LHCN-M2 (cell line): ENCODE results near the gene LIMK2. TPM values are rescaled to one million over a fixed set of nuclear protein-coding genes. Genes with fewer than 3 reads are reported as not detected.
A peak's percentile ranks its signal among the peaks of the same experiment; 100 is the strongest.
"Not testable (repeated sequence)": the region's sequence is repeated elsewhere in the genome, so short reads cannot be mapped to it uniquely, and the experiment has no call there.

Source experiments
- DNase-seq: peaks from one replicate; pipeline ENCODE4 v3.0.0-alpha.2; 2012; ENCODE audit warnings: low read depth
- total RNA-seq: library from RNA; depleted of rRNA; stranded (reverse); fragments of >200 nt; gene quantifications from 2 replicates; pipeline ENCODE4 v1.2.3, GENCODE V29; 2014

Gene LIMK2
- total RNA-seq, 1 experiment from 2014 or later = 30.3 TPM

DNA sequence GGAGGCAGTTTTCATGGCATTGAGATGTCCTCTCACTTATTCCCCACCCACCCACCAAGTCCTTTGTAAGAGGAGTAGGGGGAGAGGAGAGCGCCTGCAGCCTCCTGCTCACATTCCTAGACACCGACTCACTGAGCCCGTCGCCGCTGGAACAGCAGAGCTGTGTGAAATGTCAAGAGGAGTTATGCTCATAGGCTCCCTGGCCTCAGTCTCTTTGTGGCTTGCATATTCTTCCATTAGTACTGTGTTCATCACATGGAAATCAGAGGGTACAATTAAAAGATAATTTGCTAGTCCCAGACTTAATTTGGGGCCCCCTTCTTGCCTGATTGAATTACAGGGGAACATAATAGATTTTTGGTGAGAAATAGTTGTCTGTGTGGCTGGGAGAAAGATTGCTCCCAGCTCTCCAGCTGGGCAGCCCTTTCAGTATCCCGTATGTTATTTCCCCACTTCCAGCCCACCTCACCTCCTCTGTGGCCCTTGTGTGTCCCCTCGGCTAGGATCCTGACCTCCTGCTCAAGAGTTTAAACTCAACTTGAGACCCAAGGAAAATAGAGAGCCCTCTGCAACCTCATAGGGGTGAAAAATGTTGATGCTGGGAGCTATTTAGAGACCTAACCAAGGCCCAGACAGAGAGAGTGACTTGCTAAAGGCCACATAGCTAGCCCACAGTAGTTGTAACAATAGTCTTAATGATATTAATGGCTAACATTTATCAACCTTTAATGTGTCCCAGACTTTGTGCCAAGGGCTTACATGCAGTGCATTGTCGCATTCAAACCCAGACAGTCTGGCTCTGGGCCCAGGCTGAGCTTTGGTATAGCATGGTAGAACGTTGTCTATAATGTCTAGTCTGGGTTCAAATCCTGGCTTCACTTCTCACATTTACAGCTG lies 32.2 kb downstream of the LIMK2 start:
- peak; percentile 79 for DNase-seq

DNA sequence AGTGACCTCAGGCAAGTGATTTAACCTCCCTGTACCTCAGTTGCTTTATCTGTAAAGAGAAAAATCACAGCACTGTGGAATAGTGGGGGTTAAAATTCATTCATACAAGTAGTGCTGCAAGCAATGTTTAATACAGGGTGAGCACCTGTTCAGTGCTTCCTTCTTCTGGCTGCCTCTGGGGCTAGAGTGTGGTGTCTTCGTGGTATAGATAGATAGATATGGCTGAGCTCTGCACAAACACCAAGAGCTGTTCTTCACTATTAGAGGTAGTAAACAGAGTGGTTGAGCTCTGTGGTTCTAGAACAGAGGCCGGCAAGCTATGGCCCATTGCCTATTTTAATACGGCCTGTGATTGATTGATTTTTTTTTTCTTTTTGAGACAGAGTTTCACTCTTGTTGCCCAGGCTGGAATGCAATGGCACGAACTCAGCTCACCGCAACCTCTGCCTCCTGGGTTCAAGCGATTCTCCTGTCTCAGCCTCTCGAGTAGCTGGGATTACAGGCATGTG lies 32.9 kb downstream of the LIMK2 start:
- DNase-seq = no peak

DNA sequence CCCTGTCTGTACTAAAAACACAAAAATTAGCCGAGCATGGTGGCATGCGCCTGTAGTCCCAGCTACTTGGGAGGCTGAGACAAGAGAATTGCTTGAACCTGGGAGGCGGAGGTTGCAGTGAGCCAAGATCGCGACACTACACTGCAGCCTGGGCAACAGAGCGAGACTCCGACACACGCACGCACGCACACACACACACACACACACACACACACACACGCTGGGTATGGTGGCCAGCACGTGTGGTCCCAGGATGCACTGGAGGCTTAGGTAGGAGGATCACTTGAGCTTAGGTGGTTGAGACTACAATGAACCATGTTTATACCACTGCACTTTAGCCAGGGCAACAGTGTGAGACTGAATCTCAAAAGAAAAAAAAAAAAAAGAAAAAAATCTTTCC lies 33.9 kb downstream of the LIMK2 start:
- DNase-seq = not testable (repeated sequence)

- DNase-seq = no peak
These were observed 34.6 kb downstream of the LIMK2 start for GRCh38 chr22:31246687-31247086.

GRCh38 chr22:31247726-31248125 lies 35.6 kb downstream of the LIMK2 start:
- no peak for DNase-seq

DNA sequence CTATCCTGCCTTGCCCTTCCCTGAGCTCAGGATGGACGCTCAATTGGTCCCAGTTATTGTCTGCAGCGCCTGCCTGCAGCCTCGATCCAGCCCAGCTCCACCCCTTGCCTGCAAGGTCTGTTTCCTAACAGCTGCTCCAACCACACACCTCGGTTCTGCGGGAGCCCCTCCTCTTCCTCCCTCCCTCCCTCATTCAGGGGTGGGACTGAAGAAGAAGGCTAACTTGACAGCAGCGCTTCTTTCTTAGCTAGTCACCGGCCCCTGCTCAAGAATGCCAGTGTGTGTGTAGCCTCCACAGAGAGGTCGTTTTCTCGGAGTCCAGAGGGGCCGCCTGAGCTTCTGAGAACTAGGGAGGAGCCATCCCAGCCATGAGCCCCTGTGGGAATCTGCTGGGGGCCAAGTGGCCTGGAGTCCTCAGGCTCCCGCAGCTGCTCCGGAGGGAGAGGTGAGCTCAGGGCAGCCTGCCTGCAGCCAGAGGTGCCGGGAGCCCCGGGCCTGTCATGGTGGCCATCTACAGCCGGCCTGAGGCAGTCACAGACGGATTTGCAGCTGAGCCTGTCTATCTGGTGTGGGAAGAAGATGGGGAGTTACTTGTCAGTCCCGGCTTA lies 36.1 kb downstream of the LIMK2 start:
- peak; percentile 92 for DNase-seq

DNA sequence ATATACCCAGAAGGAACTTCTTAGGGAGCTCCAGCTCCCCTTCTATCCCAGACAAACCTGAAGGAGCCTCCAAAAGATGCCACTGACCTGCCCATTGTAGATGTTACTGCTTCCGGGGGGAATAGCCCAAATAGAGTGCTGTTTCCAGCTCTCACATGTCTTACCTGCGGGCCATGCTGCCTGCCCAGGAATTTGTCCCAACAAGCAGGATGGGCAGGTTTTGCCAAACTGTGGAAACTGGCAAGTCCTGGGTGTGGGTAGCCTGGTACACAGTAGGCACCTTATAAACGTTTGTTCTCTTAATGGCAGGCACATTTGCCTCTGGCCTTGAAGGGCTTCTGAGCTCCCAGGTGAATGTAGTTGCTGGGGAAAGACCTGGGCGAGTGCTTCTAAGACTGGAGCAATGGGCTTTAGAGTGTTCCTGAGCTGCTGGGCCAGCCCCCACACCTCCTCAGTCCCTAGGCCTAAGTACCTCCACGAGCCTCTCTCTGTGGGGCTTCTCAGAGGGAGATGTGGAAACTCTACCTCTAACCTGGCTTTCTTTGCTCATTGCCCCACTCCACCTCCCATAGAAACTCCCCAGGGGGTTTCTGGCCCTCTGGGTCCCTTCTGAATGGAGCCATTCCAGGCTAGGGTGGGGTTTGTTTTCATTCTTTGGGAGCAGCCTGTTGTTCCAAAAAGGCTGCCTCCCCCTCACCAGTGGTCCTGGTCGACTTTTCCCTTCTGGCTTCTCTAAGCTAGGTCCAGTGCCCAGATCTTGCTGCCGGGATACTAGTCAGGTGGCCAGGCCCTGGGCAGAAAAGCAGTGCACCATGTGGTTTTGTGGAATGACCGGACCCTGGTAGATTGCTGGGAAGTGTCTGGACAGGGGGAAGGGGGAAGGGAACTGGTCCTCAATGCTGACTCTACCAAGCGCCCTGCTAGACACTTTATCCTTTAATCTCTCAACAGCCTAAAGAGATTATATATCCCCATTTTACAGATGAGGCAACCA lies 37.2 kb downstream of the LIMK2 start:
- DNase-seq = peak; percentile 41

GRCh38 chr22:31250740-31251600 lies 38.9 kb downstream of the LIMK2 start:
- no peak for DNase-seq

- no peak for DNase-seq
These were observed 41.9 kb downstream of the LIMK2 start for GRCh38 chr22:31253949-31254348.

DNA sequence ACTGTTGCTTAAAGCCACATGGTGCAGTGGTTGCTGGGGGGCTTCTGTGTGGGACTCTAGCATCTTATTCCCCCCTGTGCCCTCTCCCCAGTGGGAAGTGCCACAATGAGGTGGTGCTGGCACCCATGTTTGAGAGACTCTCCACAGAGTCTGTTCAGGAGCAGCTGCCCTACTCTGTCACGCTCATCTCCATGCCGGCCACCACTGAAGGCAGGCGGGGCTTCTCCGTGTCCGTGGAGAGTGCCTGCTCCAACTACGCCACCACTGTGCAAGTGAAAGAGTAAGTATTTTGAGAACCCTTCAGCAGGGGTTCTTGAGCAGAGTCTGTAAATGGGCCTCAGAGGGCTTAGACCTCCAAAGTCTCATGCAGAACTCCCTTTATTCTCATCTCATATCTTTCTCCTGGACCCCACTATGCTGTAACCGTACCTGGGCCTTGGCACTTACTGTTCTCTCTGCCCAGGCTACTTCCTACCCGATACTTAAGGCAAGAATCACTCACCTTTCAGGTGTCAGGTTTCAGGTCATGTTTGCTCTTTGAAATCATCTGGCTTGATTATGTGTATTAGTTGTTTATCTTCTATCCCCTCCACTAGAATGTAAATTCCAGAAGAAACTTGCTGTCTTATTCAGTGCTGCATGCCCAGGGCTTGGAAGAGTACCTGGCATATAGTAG lies 47.8 kb downstream of the LIMK2 start:
- no peak for DNase-seq

DNA sequence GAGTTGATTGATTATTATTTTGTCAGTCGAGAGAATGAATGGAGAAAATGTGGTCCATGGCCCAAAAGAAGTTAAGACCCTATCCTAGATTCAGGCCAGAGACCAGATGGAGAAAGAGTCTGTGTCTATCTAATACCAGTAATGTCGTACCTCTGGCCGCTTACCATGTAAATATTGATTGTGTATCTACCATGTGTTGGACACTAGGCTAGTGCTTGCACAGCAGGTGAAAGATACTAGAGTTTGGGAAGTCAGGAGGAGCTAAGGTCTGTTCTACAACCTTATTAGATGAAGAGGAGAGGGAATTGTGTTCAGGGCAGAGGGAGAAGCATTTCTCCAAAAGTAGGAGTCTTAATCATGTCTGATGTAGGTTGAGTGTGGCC lies 48.4 kb downstream of the LIMK2 start:
- DNase-seq = no peak

- DNase-seq = no peak
These were observed 50.4 kb downstream of the LIMK2 start for GRCh38 chr22:31262312-31263133.

DNA sequence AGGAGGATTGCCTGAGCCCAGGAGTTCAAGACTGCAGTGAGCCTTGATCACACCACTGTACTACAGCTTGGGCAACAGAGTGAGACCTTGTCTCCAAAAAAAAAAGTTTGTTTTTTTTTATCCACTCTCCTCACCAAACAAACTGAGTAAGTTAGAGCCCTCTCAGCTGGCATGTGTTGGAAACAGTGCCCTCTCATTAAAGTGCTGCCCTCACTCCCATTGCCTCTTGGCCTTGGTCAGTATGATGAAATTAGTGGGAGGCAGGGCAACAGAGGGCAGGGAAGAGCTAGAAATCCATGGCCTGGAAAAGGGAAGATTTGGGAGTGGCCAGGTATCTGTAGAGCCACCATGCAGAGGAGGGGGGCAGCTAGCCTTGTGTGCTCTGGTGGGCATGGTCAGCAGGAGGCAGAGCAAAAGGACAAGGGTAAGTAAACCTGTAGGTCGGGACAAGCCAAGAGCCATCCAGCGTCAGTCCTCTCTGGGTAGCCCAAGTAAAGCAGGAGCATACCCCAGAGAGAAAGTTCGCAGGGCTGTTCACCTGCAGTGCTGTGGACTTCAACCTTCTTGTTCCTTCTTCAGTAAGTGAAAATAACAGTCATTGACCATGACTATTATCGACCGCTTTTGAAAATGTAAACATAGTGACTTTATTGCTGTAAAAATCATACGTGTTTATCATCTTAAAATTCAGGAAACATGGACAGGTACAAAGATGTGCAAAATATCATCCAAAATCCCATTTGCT lies 52.0 kb downstream of the LIMK2 start:
- DNase-seq = no peak

GRCh38 chr22:31268281-31268680 lies 56.2 kb downstream of the LIMK2 start:
- no peak for DNase-seq

GRCh38 chr22:31269892-31270579 lies 57.9 kb downstream of the LIMK2 start:
- no peak for DNase-seq

- DNase-seq = no peak
These were observed 58.9 kb downstream of the LIMK2 start for GRCh38 chr22:31271026-31271425.

- DNase-seq = no peak
These were observed 59.4 kb downstream of the LIMK2 start for GRCh38 chr22:31271485-31271884.
